Trophoblast cell (in vitro differentiated cells and primary cell): ENCODE measurements around the gene CATSPERE. TPM values are rescaled to one million over a fixed set of nuclear protein-coding genes. Genes with fewer than 3 reads are reported as not detected.
A peak's percentile ranks its signal among the peaks of the same experiment; 100 is the strongest.

Experiments used
- DNase-seq, 2 donors: peaks; one replicate each; pipeline ENCODE4 v3.0.0-alpha.2; 2016
- H2AFZ ChIP-seq: 2 replicates; pipeline ENCODE4 v1.6.1; 2013; ENCODE audit warnings: low read length, moderate library complexity, mild to moderate bottlenecking; ENCODE audit not compliant: insufficient read depth, poor library complexity
- H2AK5ac ChIP-seq: 2 replicates; pipeline ENCODE4 v1.6.1; 2013; ENCODE audit warnings: mild to moderate bottlenecking, low read length
- H2BK120ac ChIP-seq: 2 replicates; pipeline ENCODE4 v1.6.1; 2013; ENCODE audit warnings: low read length, mild to moderate bottlenecking, moderate library complexity; ENCODE audit not compliant: insufficient read depth, poor library complexity
- H2BK12ac ChIP-seq: 2 replicates; pipeline ENCODE4 v1.6.1; 2013; ENCODE audit warnings: mild to moderate bottlenecking, low read length, moderate library complexity
- H2BK5ac ChIP-seq: 2 replicates; pipeline ENCODE4 v1.6.1; 2013; ENCODE audit warnings: low read length, low read depth, moderate library complexity, mild to moderate bottlenecking; ENCODE audit not compliant: poor library complexity
- H3K14ac ChIP-seq: 2 replicates; pipeline ENCODE4 v1.6.1; 2013; ENCODE audit warnings: mild to moderate bottlenecking, low read length
- H3K18ac ChIP-seq: 2 replicates; pipeline ENCODE4 v1.6.1; 2013; ENCODE audit warnings: mild to moderate bottlenecking, low read length
- H3K23ac ChIP-seq: 2 replicates; pipeline ENCODE4 v1.6.1; 2013; ENCODE audit warnings: low read length
- H3K27ac ChIP-seq: 2 replicates; pipeline ENCODE4 v1.5.1; 2013; ENCODE audit warnings: low read depth, mild to moderate bottlenecking, inconsistent platforms, low read length, moderate library complexity
- H3K27me3 ChIP-seq: 2 replicates; pipeline ENCODE4 v1.6.1; 2013; ENCODE audit warnings: inconsistent platforms, mild to moderate bottlenecking, low read length, moderate library complexity; ENCODE audit not compliant: insufficient read depth
- H3K36me3 ChIP-seq, 2 experiments: 1 replicate in 1 of 2; 2 replicates in 1 of 2; pipeline ENCODE4 v1.6.1; 2013; ENCODE audit warnings: low read length in 2 of 2, mild to moderate bottlenecking in 2 of 2, moderate library complexity in 1 of 2; ENCODE audit not compliant: insufficient read depth in 2 of 2, control insufficient read depth in 1 of 2
- H3K4ac ChIP-seq: 2 replicates; pipeline ENCODE4 v1.6.1; 2013; ENCODE audit warnings: low read depth, mild to moderate bottlenecking, low read length, moderate library complexity
- H3K4me1 ChIP-seq, 2 experiments: 1 replicate in 1 of 2; 2 replicates in 1 of 2; pipeline ENCODE4 v1.6.1; 2013; ENCODE audit warnings: low read length in 2 of 2, mild to moderate bottlenecking in 2 of 2, moderate library complexity in 1 of 2; ENCODE audit not compliant: insufficient read depth in 2 of 2, control insufficient read depth in 1 of 2
- H3K4me2 ChIP-seq: 2 replicates; pipeline ENCODE4 v1.6.1; 2013; ENCODE audit warnings: inconsistent platforms, mild to moderate bottlenecking, low read length, moderate library complexity
- H3K4me3 ChIP-seq: 2 replicates; pipeline ENCODE4 v1.5.1; 2013; ENCODE audit warnings: mild to moderate bottlenecking, low read depth, low read length, inconsistent platforms
- H3K79me1 ChIP-seq: one replicate; pipeline ENCODE4 v1.6.1; 2013; ENCODE audit warnings: low read length
- H3K79me2 ChIP-seq: 2 replicates; pipeline ENCODE4 v1.6.1; 2013; ENCODE audit warnings: low read length, mild to moderate bottlenecking; ENCODE audit not compliant: control insufficient read depth, insufficient read depth, poor library complexity
- H3K9ac ChIP-seq: 2 replicates; pipeline ENCODE4 v1.6.1; 2013; ENCODE audit warnings: mild to moderate bottlenecking, low read length
- H3K9me3 ChIP-seq: 2 replicates; pipeline ENCODE4 v1.6.1; 2013; ENCODE audit warnings: low read depth, mild to moderate bottlenecking, control low read depth, inconsistent platforms, low read length; ENCODE audit not compliant: insufficient read depth
- H4K12ac ChIP-seq: 2 replicates; pipeline ENCODE4 v1.6.1; 2013; ENCODE audit warnings: low read depth, mild to moderate bottlenecking, low read length, moderate library complexity
- H4K8ac ChIP-seq: 2 replicates; pipeline ENCODE4 v1.6.1; 2013; ENCODE audit warnings: low read depth, mild to moderate bottlenecking, low read length, moderate library complexity
- H4K91ac ChIP-seq: one replicate; pipeline ENCODE4 v1.6.1; 2013; ENCODE audit warnings: low read depth, mild to moderate bottlenecking, low read length, moderate library complexity
- WGBS: extraction: QIAGEN DNeasy Blood & Tissue Kit; methylation state at CpG from one replicate; pipeline ENCODE4 v1.1.7; 2013; ENCODE audit warnings: missing lambda C conversion rate; ENCODE audit not compliant: insufficient read length, insufficient coverage; ENCODE audit errors: extremely low coverage; 5-methylcytosine and 5-hydroxymethylcytosine counted together
- polyA plus RNA-seq: library from polyadenylated mRNA; stranded (reverse); fragments of 200-250 nt; gene quantifications from 2 replicates; pipeline ENCODE4 v1.2.3, GENCODE V29; 2013

Gene CATSPERE, protein sequence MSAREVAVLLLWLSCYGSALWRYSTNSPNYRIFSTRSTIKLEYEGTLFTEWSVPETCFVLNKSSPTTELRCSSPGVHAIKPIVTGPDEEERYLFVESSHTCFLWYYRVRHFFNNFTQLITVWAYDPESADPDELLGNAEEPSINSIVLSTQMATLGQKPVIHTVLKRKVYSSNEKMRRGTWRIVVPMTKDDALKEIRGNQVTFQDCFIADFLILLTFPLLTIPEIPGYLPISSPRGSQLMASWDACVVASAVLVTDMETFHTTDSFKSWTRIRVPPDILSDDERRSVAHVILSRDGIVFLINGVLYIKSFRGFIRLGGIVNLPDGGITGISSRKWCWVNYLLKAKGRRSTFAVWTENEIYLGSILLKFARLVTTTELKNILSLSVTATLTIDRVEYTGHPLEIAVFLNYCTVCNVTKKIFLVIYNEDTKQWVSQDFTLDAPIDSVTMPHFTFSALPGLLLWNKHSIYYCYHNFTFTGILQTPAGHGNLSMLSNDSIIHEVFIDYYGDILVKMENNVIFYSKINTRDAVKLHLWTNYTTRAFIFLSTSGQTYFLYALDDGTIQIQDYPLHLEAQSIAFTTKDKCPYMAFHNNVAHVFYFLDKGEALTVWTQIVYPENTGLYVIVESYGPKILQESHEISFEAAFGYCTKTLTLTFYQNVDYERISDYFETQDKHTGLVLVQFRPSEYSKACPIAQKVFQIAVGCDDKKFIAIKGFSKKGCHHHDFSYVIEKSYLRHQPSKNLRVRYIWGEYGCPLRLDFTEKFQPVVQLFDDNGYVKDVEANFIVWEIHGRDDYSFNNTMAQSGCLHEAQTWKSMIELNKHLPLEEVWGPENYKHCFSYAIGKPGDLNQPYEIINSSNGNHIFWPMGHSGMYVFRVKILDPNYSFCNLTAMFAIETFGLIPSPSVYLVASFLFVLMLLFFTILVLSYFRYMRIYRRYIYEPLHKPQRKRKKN
- 0.12 and 0.24 TPM in 2 replicates for polyA plus RNA-seq

GRCh38 chr1:244461245-244462071 is at the start of gene CATSPERE:
TSS of gene CATSPERE (plus strand) at chr1:244461273. CDS start at chr1:244461430, 157 bp downstream.
- Histone ChIP-seq H2BK120ac (peak within 1 kb of the TSS; percentile 62), H4K91ac (peak within 1 kb of the TSS; percentile 72), H4K12ac (peak within 1 kb of the TSS; percentile 83), H3K79me1 (peaks cover 8% of the 10 kb centered on the region), H3K9me3 (no peaks in the 10 kb centered on the region), H3K4me2 (peak within 1 kb of the TSS; percentile 60), H2BK5ac (peak within 1 kb of the TSS; percentile 45), H4K8ac (peak within 1 kb of the TSS; percentile 93), H3K27ac (peak within 1 kb of the TSS; percentile 41), H2AFZ (peak within 1 kb of the TSS; percentile 75), H2AK5ac (no peak within 1 kb of the TSS), H3K23ac (no peak within 1 kb of the TSS), H2BK12ac (no peak within 1 kb of the TSS), H3K14ac (peak within 1 kb of the TSS; percentile 83), H3K27me3 (no peaks in the 10 kb centered on the region), H3K4ac (peak within 1 kb of the TSS; percentile 6), H3K18ac (peak within 1 kb of the TSS; percentile 73), H3K4me1 (peaks cover 3% of the 10 kb centered on the region in 2 experiments), H3K4me3 (peak within 1 kb of the TSS; percentile 69), H3K79me2 (peaks cover 4% of the 10 kb centered on the region), H3K36me3 (no peaks in the 10 kb centered on the region), H3K9ac (no peak within 1 kb of the TSS)
- WGBS, result no CpG with 5 or more reads among the region's 61 CpGs
- DNase-seq, result peak; percentile 97

DNA sequence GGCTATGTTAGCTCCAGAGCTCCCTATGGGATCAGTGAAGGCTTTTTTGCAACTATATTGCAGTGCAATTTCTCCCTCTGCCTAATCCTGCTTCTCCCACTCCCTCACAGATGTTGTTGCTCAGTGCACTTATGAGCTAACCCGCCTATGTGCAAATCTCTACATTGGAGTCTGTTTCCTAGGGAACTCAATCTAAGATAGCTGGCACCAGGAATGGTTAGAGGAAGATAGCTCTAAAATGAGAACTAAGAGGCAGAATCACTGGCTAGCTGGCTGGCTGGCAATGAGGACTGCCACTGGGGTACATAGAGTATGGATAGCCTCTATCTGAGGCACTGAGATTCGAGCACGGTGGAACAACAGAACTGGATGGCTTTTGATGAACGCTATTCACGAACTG is 48.9 kb upstream of the CATSPERE start:
- Histone ChIP-seq H4K8ac (no peak overlapping the region), H3K4me1 (no peaks in the 10 kb centered on the region), H3K9me3 (no peaks in the 10 kb centered on the region), H4K91ac (no peak overlapping the region), H3K14ac (no peak overlapping the region), H4K12ac (no peak overlapping the region), H3K79me1 (no peaks in the 10 kb centered on the region), H2BK12ac (no peak overlapping the region), H2BK5ac (no peak overlapping the region), H2BK120ac (no peak overlapping the region), H3K9ac (no peak overlapping the region), H3K4ac (no peak overlapping the region), H3K18ac (no peak overlapping the region), H3K27me3 (no peaks in the 10 kb centered on the region), H3K4me3 (no peak overlapping the region), H3K36me3 (peaks cover 8 to 21% of the 10 kb centered on the region in 2 experiments), H3K23ac (no peak overlapping the region), H3K27ac (no peak overlapping the region), H3K79me2 (no peaks in the 10 kb centered on the region), H3K4me2 (no peak overlapping the region), H2AFZ (no peak overlapping the region), H2AK5ac (no peak overlapping the region)
- DNase-seq, result no peak
- WGBS, result no CpG with 5 or more reads among the region's 5 CpGs

- H3K4me1 ChIP-seq, result no peaks in the 10 kb centered on the region
- H2BK5ac ChIP-seq, result no peak overlapping the region
- no peak overlapping the region for H3K18ac ChIP-seq
- H3K4me2 ChIP-seq, result no peak overlapping the region
- no peaks in the 10 kb centered on the region for H3K9me3 ChIP-seq
- no peak overlapping the region for H4K8ac ChIP-seq
- H3K23ac ChIP-seq, result no peak overlapping the region
- no peak overlapping the region for H3K9ac ChIP-seq
- no peak overlapping the region for H3K4ac ChIP-seq
- H3K79me1 ChIP-seq, result no peaks in the 10 kb centered on the region
- H2AFZ ChIP-seq, result no peak overlapping the region
- H3K79me2 ChIP-seq, result no peaks in the 10 kb centered on the region
- no peak overlapping the region for H2BK12ac ChIP-seq
- H4K91ac ChIP-seq, result no peak overlapping the region
- no peaks in the 10 kb centered on the region for H3K27me3 ChIP-seq
- DNase-seq, result no peak
- H2BK120ac ChIP-seq, result no peak overlapping the region
- H3K14ac ChIP-seq, result no peak overlapping the region
- H4K12ac ChIP-seq, result no peak overlapping the region
- H3K4me3 ChIP-seq, result no peak overlapping the region
- no peak overlapping the region for H2AK5ac ChIP-seq
- no peak overlapping the region for H3K27ac ChIP-seq
- WGBS, result no CpG with 5 or more reads among the region's 3 CpGs
- H3K36me3 ChIP-seq, result peaks cover 12 to 26% of the 10 kb centered on the region in 2 experiments
Measured at GRCh38 chr1:244413736-244414135, 47.3 kb upstream of the CATSPERE start.

GRCh38 chr1:244414543-244414942 is 46.5 kb upstream of the CATSPERE start:
- WGBS, result no CpG with 5 or more reads among the region's 1 CpG
- H3K18ac ChIP-seq, result no peak overlapping the region

More at GRCh38 chr1:244414543-244414942, 46.5 kb upstream of the CATSPERE start:
- Histone ChIP-seq H3K79me2 (no peaks in the 10 kb centered on the region), H4K91ac (no peak overlapping the region), H3K4me3 (no peak overlapping the region), H3K14ac (no peak overlapping the region), H3K9ac (no peak overlapping the region), H2BK12ac (no peak overlapping the region), H2BK120ac (no peak overlapping the region), H4K12ac (no peak overlapping the region), H3K4me1 (no peaks in the 10 kb centered on the region), H3K36me3 (peaks cover 12 to 26% of the 10 kb centered on the region in 2 experiments), H2AFZ (no peak overlapping the region), H2AK5ac (no peak overlapping the region), H3K79me1 (no peaks in the 10 kb centered on the region), H3K27ac (no peak overlapping the region), H3K27me3 (no peaks in the 10 kb centered on the region), H3K9me3 (no peaks in the 10 kb centered on the region), H2BK5ac (no peak overlapping the region), H3K23ac (no peak overlapping the region), H4K8ac (no peak overlapping the region), H3K4ac (no peak overlapping the region), H3K4me2 (no peak overlapping the region)
- peak; percentile 25 to 37 for DNase-seq
